Effector memory CD8-positive, alpha-beta T cell (primary cell): ENCODE data around the gene RABEP1.
"Not testable (repeated sequence)": the region's sequence is repeated elsewhere in the genome, so short reads cannot be mapped to it uniquely, and the experiment has no call there.

Experiments
- ATAC-seq: fragments of 150-1000 bp; cut with Tn5 transposase; replicated peaks from 2 replicates; pipeline ENCODE4 v1.10.0; 2021; ENCODE audit warnings: mild to moderate bottlenecking, moderate library complexity
- DNase-seq, 3 experiments: peaks; one replicate each; pipeline ENCODE4 v3.0.0; 2021
- H3K27ac Mint-ChIP-seq, 2 donors: one replicate each; pipeline ENCODE4 v1.8.0; 2022; ENCODE audit warnings: mild to moderate bottlenecking in 2 of 2, mixed read lengths in 2 of 2, moderate library complexity in 2 of 2
- H3K27me3 Mint-ChIP-seq, 2 donors: one replicate each; pipeline ENCODE4 v1.8.0; 2022; ENCODE audit warnings: mixed read lengths in 2 of 2
- H3K36me3 Mint-ChIP-seq: one replicate; pipeline ENCODE4 v1.8.0; 2022; ENCODE audit warnings: mild to moderate bottlenecking, moderate library complexity, mixed read lengths; ENCODE audit not compliant: insufficient read depth
- H3K4me1 Mint-ChIP-seq, 2 donors: one replicate each; pipeline ENCODE4 v1.8.0; 2022; ENCODE audit warnings: low read depth in 2 of 2, mixed read lengths in 2 of 2
- H3K4me3 Mint-ChIP-seq, 2 donors: one replicate each; pipeline ENCODE4 v1.8.0; 2022; ENCODE audit warnings: mild to moderate bottlenecking in 2 of 2, mixed read lengths in 2 of 2, moderate library complexity in 2 of 2
- H3K9me3 Mint-ChIP-seq, 2 donors: one replicate each; pipeline ENCODE4 v1.8.0; 2022; ENCODE audit warnings: mixed read lengths in 2 of 2
- total RNA-seq, 9 experiments: gene quantifications; one replicate each; lab custom pipeline; 2026; lab: John Stamatoyannopoulos, UW

RABEP1 gene
- total RNA-seq = 98.1 to 177 (median 157) reads per million in 9 experiments

GRCh38 chr17:5281814-5282641, at the start of gene RABEP1:
Gene RABEP1 (plus strand): TSS chr17:5282284. CDS start chr17:5282487, 203 bp downstream.
- H3K4me3 Mint-ChIP-seq = peak within 1 kb of the TSS; percentile 82 to 89
- peak; percentile 80 for ATAC-seq
- peak; percentile 85 to 87 (median 86) for DNase-seq
- H3K27me3 Mint-ChIP-seq = no peaks in the 10 kb centered on the region
- H3K36me3 Mint-ChIP-seq = peaks cover 20% of the 10 kb centered on the region
- H3K9me3 Mint-ChIP-seq = no peaks in the 10 kb centered on the region
- peaks cover 18 to 36% of the 10 kb centered on the region in 2 donors for H3K4me1 Mint-ChIP-seq
- peak within 1 kb of the TSS; percentile 83 to 88 for H3K27ac Mint-ChIP-seq

- H3K9me3 Mint-ChIP-seq, ATAC-seq, H3K4me3 Mint-ChIP-seq, DNase-seq, H3K27me3 Mint-ChIP-seq: not testable (repeated sequence)
- H3K36me3 Mint-ChIP-seq = peaks cover 10% of the 10 kb centered on the region
- H3K27ac Mint-ChIP-seq = peak overlapping the region; percentile 84 to 88
- H3K4me1 Mint-ChIP-seq = peaks cover 24 to 52% of the 10 kb centered on the region in 2 donors
These were observed 48.6 kb upstream of the RABEP1 start for GRCh38 chr17:5233492-5233891.

GRCh38 chr17:5234645-5235576, 47.2 kb upstream of the RABEP1 start, which contains the start of gene SCIMP:
Gene SCIMP (minus strand): TSS chr17:5234860. CDS start chr17:5234755, 105 bp downstream.
- H3K27me3 Mint-ChIP-seq = no peaks in the 10 kb centered on the region
- H3K27ac Mint-ChIP-seq = peak within 1 kb of the TSS; percentile 35 to 88
- no peaks in the 10 kb centered on the region for H3K9me3 Mint-ChIP-seq
- no peak for ATAC-seq
- peaks cover 3% of the 10 kb centered on the region for H3K36me3 Mint-ChIP-seq
- no peak within 1 kb of the TSS for H3K4me3 Mint-ChIP-seq
- H3K4me1 Mint-ChIP-seq = peaks cover 20 to 46% of the 10 kb centered on the region in 2 donors
- DNase-seq = no peak

GRCh38 chr17:5236938-5237540, 45.0 kb upstream of the RABEP1 start:
- no peaks in the 10 kb centered on the region for H3K9me3 Mint-ChIP-seq
- H3K4me3 Mint-ChIP-seq = peak overlapping the region; percentile 0 to 43
- H3K27ac Mint-ChIP-seq = peak overlapping the region; percentile 71 to 94
- H3K27me3 Mint-ChIP-seq = no peaks in the 10 kb centered on the region
- DNase-seq (no peak), ATAC-seq (no peak)
- peaks cover 3% of the 10 kb centered on the region for H3K36me3 Mint-ChIP-seq
- peaks cover 28 to 50% of the 10 kb centered on the region in 2 donors for H3K4me1 Mint-ChIP-seq

GRCh38 chr17:5237541-5238016, 44.5 kb upstream of the RABEP1 start:
- Mint-ChIP-seq H3K9me3 (no peaks in the 10 kb centered on the region), H3K4me3 (peak overlapping the region; percentile 43 to 46), H3K36me3 (peaks cover 3% of the 10 kb centered on the region), H3K27me3 (no peaks in the 10 kb centered on the region), H3K27ac (peak overlapping the region; percentile 71 to 94), H3K4me1 (peaks cover 31 to 54% of the 10 kb centered on the region in 2 donors)
- peak; percentile 71 for ATAC-seq
- DNase-seq = peak; percentile 20 to 44 (median 23)

- no peaks in the 10 kb centered on the region for H3K27me3 Mint-ChIP-seq
- DNase-seq = no peak
- peaks cover under 1% of the 10 kb centered on the region for H3K36me3 Mint-ChIP-seq
- peaks cover 39 to 54% of the 10 kb centered on the region in 2 donors for H3K4me1 Mint-ChIP-seq
- H3K4me3 Mint-ChIP-seq = peak overlapping the region; percentile 43 to 46
- ATAC-seq = no peak
- no peaks in the 10 kb centered on the region for H3K9me3 Mint-ChIP-seq
- peak overlapping the region; percentile 71 to 94 for H3K27ac Mint-ChIP-seq
These were observed 43.8 kb upstream of the RABEP1 start for GRCh38 chr17:5238333-5238732.

- Mint-ChIP-seq H3K4me1 (peaks cover 41 to 53% of the 10 kb centered on the region in 2 donors), H3K27ac (peak overlapping the region in 1 of 2 donors; percentile 28)
These were observed 42.3 kb upstream of the RABEP1 start for GRCh38 chr17:5239769-5240168.

GRCh38 chr17:5241861-5242671, 40.0 kb upstream of the RABEP1 start:
- DNase-seq (peak in 2 of 3 experiments; percentile 26 to 33), ATAC-seq (peak; percentile 85)
- H3K27me3 Mint-ChIP-seq = no peaks in the 10 kb centered on the region
- peak overlapping the region; percentile 92 to 93 for H3K27ac Mint-ChIP-seq
- peaks cover 39 to 43% of the 10 kb centered on the region in 2 donors for H3K4me1 Mint-ChIP-seq
- H3K9me3 Mint-ChIP-seq = no peaks in the 10 kb centered on the region
- H3K36me3 Mint-ChIP-seq = no peaks in the 10 kb centered on the region
- H3K4me3 Mint-ChIP-seq = peak overlapping the region; percentile 70 to 74

More at GRCh38 chr17:5239769-5240168, 42.3 kb upstream of the RABEP1 start:
- H3K4me3 Mint-ChIP-seq, DNase-seq, H3K27me3 Mint-ChIP-seq, ATAC-seq, H3K9me3 Mint-ChIP-seq, H3K36me3 Mint-ChIP-seq: not testable (repeated sequence)

- DNase-seq = no peak
- peaks cover 11 to 19% of the 10 kb centered on the region in 2 donors for H3K4me1 Mint-ChIP-seq
- peaks cover 0 to 2% of the 10 kb centered on the region in 2 donors for H3K9me3 Mint-ChIP-seq
- H3K27me3 Mint-ChIP-seq = peaks cover 0 to 6% of the 10 kb centered on the region in 2 donors
- peaks cover 8% of the 10 kb centered on the region for H3K36me3 Mint-ChIP-seq
- no peak for ATAC-seq
- H3K27ac Mint-ChIP-seq = no peak overlapping the region
- H3K4me3 Mint-ChIP-seq = no peak overlapping the region
These were observed 34.5 kb upstream of the RABEP1 start for GRCh38 chr17:5247621-5248020.

GRCh38 chr17:5248821-5249479, 33.1 kb upstream of the RABEP1 start:
- Mint-ChIP-seq H3K4me1 (peaks cover 3 to 10% of the 10 kb centered on the region in 2 donors), H3K9me3 (peaks cover 0 to 2% of the 10 kb centered on the region in 2 donors), H3K36me3 (peaks cover 8% of the 10 kb centered on the region), H3K27ac (no peak overlapping the region), H3K27me3 (peaks cover 0 to 6% of the 10 kb centered on the region in 2 donors), H3K4me3 (no peak overlapping the region)
- ATAC-seq (no peak), DNase-seq (no peak)

- peaks cover 0 to 6% of the 10 kb centered on the region in 2 donors for H3K27me3 Mint-ChIP-seq
- DNase-seq = peak; percentile 68 to 77 (median 68)
- peak overlapping the region; percentile 36 to 99 for H3K27ac Mint-ChIP-seq
- H3K4me3 Mint-ChIP-seq = peak overlapping the region; percentile 4 to 78
- H3K4me1 Mint-ChIP-seq = peaks cover 2 to 10% of the 10 kb centered on the region in 2 donors
- peaks cover 0 to 2% of the 10 kb centered on the region in 2 donors for H3K9me3 Mint-ChIP-seq
- ATAC-seq = peak; percentile 99
- peaks cover 11% of the 10 kb centered on the region for H3K36me3 Mint-ChIP-seq
These were observed 32.5 kb upstream of the RABEP1 start for GRCh38 chr17:5249615-5250014.
